Fibroblast of skin of right quadriceps (primary cell): ENCODE measurements around the gene RPAP2.
"Not testable (repeated sequence)": the region's sequence is repeated elsewhere in the genome, so short reads cannot be mapped to it uniquely, and the experiment has no call there.

ENCODE experiments used
- DNase-seq: peaks from one replicate; pipeline ENCODE4 v3.0.0-alpha.2; 2013

Gene RPAP2

GRCh38 chr1:92298573-92299476 lies at the start of gene RPAP2, which contains the start of gene GLMN:
Gene RPAP2, plus strand, starts transcription at chr1:92299059. Its CDS starts 15 bp downstream, at chr1:92299074.
Gene GLMN, minus strand, starts transcription at chr1:92298987. Its CDS starts 988 bp downstream, at chr1:92297999.
- DNase-seq, result peak; percentile 83

DNA sequence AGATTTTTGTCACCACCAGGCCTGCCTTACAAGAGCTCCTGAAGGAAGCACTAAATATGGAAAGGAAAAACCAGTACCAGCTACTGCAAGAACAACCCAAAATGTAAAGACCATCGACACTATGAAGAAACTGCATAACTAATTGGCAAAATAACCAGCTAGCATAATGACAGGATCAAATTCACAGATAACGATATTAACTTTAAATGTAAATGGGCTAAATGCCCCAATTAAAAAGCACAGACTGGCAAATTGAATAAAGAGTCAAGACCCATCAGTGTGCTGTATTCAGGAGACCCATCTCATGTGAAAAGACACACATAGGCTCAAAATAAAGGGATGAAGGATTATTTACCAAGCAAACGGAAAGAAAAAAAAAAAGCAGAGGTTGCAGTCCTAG lies 44.1 kb upstream of the RPAP2 start:
- DNase-seq, result not testable (repeated sequence)

- no peak for DNase-seq
Observed at GRCh38 chr1:92259350-92259749, 39.5 kb upstream of the RPAP2 start.

- DNase-seq, result no peak
Observed at GRCh38 chr1:92262516-92262915, 36.3 kb upstream of the RPAP2 start.

DNA sequence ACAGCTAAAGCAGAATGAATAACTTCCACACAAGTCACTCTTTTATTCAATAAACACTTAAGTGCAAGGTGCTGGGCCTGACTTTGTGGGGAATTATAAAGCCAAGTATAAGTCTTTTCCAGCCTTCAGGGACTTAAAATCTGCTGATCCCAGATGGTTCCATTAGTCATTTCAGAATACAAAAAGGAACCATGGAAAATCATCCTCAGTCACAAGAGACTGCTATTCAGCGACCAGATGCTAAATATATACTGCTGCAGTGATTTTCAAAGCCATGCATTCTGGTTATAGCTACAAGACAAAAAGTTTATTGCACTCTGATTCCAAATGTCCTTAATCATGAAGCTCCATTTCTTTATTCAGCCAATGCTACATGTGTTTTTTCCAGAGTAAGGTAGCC lies 25.8 kb upstream of the RPAP2 start:
- no peak for DNase-seq

- peak; percentile 21 for DNase-seq
Observed at GRCh38 chr1:92274939-92275338, 23.9 kb upstream of the RPAP2 start.

- no peak for DNase-seq
Observed at GRCh38 chr1:92276082-92276481, 22.8 kb upstream of the RPAP2 start.

DNA sequence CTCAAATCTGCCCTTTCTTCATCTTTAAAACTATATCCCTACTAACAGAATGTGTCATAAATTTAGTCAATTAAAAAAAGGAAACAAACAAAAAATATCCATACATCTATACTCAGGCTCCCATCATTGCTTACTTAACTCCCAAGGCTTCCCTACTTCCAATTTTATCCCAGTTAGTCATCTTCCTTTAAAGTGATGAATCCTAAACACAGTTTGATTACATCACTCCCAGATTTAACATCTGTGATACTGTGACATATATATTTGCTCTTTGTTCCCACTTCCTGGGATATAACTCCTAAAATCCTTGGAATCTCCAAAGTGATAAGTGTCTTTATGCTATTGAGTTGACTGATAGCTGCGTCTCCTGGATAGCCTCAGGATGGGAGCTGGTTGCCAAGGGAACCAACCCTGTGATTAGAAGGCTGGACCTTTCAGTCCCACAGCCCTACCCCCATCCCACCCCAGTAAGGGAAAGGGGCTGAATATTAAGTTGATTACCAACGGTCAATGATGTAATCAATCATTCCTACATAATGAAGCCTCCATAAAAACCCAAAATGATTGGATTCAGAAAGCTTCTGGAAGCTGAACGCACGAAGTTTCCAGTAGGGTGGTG lies 21.6 kb upstream of the RPAP2 start:
- DNase-seq, result peak; percentile 82

- DNase-seq, result not testable (repeated sequence)
Observed at GRCh38 chr1:92279781-92280180, 19.1 kb upstream of the RPAP2 start.

- not testable (repeated sequence) for DNase-seq
Observed at GRCh38 chr1:92281411-92281810, 17.4 kb upstream of the RPAP2 start.

DNA sequence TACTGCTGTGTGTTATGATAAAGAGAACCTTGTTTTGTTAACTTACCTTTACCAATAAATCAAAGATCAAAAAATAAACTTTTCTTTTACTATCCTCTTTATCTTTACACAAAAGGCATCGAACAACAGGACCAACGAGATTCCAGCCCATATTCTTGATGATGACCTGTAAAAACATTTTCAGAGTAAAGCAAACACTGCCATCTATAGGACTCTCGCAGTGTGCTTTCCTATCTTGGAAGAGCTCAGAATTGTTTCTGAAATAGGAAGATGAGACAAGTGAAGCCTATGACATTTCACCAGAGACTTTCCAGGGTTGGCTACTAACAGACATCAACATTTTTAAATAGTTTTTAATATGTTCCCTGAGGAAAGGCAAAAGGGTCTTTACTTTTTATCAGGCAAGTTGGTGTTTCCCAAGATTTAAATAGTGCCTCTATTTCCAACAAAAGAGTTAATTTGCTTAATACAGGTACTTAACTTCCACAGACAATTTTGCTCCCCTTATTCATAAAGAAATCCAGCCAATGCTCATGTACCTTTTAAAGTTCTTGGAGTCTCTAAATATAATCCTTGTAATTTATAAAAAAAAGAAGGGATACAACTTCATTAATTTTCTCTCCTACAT lies 7.4 kb upstream of the RPAP2 start:
- DNase-seq, result peak; percentile 61

- DNase-seq, result no peak
Observed at GRCh38 chr1:92298213-92298572, 666 bp upstream of the RPAP2 start.

DNA sequence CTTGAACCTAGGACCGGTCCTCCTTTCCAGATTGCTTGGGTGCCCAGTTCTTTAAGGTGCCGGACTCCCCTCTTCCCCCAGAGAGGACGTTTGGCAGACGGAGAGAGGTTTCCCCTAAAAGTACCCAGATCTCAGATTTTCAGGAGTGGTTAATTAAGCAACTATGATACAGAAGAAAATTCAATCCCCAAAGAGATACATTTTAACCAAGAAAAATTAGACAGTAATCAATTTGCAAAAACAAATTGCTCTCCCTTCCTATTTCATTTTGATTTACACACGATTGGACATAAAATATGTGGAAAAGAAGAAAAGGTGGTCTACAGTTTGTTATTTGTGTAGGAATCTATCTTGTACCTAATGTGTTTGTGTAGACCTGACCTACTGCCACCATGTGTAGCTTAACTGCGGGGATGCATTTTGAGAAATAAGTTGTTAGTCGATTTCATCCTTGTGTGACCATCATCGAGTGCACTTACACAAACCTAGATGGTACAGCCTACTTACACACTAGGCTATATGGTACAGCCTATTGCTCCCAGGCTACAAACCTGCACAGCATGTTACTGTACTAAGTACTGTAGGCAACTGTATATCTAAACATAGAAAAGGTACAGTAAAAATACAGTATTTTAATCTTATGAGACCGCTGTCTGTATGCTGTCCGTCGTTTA lies 755 bp downstream of the RPAP2 start:
- no peak for DNase-seq

GRCh38 chr1:92301021-92301420 lies 2.2 kb downstream of the RPAP2 start:
- DNase-seq, result no peak

DNA sequence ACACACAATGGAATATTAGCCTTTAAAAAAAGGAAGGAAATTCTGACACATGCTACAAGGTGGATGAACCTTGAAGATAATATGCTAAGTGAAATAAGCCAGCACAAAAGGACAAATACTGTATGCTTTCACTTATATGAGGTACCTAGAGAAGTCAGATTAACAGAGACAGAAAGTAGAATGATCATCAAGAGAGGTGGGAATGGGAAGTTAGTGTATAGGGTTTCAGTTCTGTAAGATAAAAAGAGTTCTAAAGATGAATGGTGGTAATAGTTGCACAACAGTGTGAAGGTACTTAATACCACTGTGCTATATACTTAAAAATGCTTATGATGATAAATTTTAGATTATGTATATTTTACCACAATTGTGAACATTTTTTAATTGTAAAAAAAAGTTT lies 7.2 kb downstream of the RPAP2 start:
- no peak for DNase-seq

DNA sequence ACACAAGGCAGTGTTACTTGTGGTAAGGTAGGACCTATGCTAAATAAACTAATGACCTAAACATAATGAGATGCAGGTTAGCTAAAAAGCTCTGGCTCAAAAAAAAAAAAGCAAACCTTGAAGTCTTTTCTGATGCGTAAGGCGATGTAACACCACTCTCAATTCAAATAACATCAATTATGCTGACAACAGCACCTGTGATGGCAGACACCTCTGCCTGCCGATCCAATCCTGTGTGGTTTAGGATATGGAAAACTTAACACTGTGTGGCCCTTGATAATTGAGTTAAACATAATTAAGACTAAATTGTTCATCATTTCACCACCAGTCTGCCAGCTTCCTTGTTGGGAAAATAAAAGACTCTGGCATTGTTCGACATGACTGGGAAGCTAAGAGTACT lies 9.1 kb downstream of the RPAP2 start:
- DNase-seq, result no peak

DNA sequence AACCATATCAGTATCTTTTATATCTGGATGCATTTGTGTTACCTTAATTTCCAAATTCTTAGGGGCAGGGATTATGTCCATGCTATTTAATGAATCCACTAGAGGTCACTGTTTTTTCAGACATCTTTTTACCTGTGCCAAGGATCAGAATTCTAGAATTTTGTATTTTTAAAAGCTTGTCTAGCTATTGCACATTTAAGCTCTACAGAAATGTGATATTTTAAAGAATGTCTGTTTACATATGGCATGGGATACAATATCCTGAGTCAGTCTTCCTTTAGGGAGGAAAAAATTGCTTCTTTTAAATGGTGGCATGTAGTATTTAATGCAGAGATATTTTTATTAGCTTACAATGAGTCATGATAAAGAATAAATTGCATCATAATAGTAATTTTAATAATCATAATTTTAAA lies 11.3 kb downstream of the RPAP2 start:
- DNase-seq, result no peak

GRCh38 chr1:92314024-92314423 lies 15.2 kb downstream of the RPAP2 start:
- no peak for DNase-seq

DNA sequence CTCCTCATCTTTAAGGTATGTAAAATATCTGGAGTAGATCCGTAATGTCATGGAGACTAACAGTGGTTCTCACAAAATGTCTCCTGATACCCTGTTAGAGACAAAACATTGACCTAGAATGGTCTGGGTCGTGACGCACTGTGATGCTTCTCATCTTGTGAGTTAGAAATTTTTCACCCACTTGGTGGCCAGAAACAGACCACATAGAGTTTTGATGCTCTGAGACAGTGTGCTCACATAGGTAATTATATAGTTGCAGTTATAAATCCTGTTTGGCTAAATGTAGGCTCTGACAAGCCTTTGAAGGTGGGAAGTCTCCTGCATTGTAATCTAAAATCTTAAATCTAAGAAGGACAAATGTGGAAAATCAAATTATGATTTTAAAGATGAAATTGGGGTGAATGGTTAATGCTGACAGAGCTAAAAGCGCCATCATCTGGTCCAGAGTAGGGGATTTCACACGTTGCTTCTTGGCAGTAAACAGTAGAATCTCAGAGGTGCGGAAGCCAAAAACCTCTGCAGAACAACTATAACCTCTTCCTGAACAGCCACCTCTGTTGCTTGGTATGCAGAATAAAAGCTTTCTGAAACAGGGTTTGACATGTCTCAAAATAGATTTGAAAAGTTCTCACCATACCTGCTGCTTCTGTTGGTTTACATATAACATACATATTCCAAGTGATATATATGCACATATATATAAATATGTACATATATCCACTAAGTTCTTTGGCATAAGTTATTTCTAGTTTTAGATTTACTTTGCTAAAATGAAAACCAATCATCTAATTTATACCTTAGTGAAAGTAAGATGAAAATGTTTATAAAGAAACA lies 17.1 kb downstream of the RPAP2 start:
- DNase-seq, result no peak

GRCh38 chr1:92317836-92318493 lies 19.1 kb downstream of the RPAP2 start:
- DNase-seq, result no peak
